ENCODE measurements around the gene TMEM109.

The TMEM109 gene

GRCh38 chr11:60878245-60879101, 35.5 kb upstream of the TMEM109 start:
- DNase-seq (ENCODE audit: low read depth in 2 of 3, low spot score in 2 of 3): no peak

DNA sequence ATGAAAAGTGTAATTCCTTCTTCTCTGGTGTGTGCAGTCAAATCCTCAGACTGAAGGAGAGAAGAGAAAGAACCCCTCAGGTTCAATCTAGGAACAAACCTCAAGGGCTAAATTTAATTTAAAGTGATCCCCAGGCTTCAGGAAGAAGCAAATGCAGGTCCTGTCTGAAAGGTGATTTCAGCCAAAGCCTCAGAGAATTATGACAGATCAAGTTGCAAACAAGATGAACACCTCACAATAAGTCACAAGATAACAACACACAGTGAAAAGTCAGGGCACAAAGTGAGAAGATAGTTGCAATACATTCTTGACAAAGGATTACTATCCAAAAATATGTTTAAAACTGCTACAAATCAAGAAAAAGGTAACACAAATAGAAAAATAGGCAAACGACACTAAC, 34.9 kb upstream of the TMEM109 start:
- no peak for DNase-seq (ENCODE audit: low read depth in 2 of 3, low spot score in 2 of 3)

DNA sequence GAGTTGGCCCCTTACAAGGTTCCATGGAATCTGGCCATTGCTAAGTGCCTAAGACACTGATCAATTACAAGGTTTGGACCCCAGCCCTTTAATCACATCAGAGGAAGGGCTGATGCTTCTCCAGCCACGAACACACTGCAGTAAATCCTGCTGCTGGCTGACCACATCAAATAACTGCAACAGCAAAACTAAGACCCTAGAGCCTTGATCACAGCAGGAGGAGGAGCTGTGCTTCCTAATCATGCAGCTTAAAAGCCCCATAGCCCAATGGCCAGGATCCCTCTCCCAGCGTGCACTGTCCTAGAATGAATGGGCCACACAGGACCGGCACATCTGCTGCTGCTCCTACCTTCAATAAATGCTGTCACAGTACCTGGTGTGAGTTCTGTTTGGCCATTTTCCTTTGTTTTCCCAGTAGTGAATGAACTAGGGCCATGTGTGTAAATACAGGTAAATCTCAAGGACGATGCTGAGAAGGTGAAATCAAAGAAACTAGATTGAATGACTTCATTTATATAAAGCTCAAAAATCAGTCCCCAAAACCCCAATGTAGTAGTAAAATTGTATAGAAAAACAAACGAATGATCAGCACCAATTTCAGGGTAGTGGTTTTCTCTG, 33.9 kb upstream of the TMEM109 start:
- no peak for DNase-seq (ENCODE audit: low read depth in 2 of 3, low spot score in 2 of 3)

GRCh38 chr11:60880643-60881282, 33.2 kb upstream of the TMEM109 start:
- no peak for DNase-seq (ENCODE audit: low read depth in 2 of 3, low spot score in 2 of 3)

DNA sequence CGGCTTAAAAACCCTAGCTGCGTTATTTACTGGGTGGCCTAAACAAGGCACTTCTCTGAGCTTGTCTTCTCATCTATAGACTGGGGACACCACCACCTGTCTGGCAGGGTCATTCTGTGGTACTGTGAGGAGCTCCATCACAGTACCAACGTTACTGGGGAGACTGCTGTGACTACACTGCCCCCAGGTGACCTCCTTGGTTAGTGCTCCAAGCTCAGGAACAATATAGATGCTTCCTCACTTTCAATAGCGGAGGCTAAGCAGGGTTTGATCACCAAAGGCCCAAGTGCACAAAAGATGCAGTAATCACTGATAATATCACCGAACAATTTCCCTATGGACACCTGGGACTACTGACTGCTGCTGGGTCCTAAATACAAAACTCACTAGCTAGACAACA, 26.4 kb upstream of the TMEM109 start:
- DNase-seq (ENCODE audit: low read depth in 2 of 3, low spot score in 2 of 3): no peak

GRCh38 chr11:60889869-60890311, 24.1 kb upstream of the TMEM109 start:
- DNase-seq (ENCODE audit: low read depth in 2 of 3, low spot score in 2 of 3): no peak

DNA sequence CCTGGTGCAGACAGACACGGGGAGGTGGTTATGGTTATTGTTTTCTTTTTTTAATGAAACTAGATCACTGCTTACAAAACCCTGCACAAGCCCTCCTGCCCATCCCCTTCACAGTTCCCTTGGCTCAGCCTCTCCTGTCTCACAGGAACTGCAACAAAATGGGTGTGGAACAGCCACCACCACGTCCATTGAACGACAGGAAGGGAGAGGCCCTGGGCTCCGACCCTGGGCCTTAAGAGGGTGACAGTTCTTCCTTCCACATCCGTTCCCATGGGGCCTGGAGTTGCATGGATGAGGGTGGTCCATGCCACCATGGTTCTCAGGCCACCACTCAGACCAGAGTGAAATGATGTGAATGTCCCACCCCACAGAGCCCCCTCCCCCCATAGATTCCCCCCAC, 23.3 kb upstream of the TMEM109 start:
- DNase-seq (ENCODE audit: low read depth in 2 of 3, low spot score in 2 of 3): no peak

GRCh38 chr11:60891103-60891741, 22.7 kb upstream of the TMEM109 start:
- DNase-seq (ENCODE audit: low read depth in 2 of 3, low spot score in 2 of 3): no peak

DNA sequence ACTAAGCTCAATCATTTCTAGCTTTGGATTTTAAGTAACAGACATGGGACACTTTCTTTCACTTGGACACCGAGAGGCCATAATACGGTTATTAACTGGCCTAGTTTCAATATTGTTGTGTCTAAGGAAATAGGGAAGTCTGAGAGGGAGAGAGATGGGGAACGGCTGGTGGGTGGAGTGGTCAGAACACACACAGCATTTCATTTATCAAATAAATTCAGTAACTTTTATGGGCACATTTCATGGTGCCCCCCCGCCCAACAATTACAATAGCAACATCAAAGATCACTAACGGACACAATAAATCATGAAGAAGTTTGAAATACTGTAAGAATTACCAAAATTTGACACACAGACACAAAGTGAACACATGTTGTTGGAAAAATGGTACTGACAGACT, 18.3 kb upstream of the TMEM109 start:
- DNase-seq (ENCODE audit: low read depth in 2 of 3, low spot score in 2 of 3): no peak

DNA sequence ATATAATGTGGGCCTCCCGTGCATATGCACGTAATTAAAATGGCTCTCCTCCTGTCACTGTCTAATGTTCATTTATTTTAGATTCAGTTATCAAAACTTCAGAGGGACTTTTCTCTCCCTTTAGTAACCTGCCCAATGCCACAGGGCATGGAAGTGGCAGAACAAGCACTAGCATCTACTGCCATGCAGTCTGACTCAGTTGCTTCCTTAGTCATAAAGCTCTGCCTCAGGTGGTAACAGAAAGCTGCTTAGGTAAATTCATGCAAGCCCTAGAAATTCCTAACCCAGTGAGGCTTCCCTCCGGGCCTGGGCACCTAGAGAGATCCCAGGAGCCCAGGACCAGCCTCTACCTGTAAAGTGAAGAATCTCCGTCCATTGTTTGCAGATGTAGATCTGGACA, 16.5 kb upstream of the TMEM109 start:
- DNase-seq (ENCODE audit: low read depth in 2 of 3, low spot score in 2 of 3): no peak

GRCh38 chr11:60899046-60899936, 14.7 kb upstream of the TMEM109 start:
- no peak for DNase-seq (ENCODE audit: low read depth in 2 of 3, low spot score in 2 of 3)

DNA sequence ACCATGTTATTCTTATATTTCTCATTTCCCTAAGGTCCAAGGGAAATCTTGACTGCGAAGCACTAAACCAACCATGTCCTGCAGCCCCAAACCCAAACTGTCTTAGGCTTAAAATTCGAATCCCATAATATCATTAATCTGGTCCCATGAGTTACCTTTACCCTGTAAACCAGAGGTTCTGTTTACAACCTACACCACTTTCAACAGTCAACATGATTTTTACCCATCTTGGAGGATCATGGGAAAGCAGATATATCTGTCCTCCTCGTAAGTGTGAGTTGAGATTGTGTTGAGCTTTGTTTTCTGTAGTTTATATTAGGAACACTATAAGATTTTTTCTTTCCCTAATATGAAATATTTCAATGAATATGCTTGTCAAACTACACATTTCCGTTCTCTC, 14.0 kb upstream of the TMEM109 start:
- DNase-seq (ENCODE audit: low read depth in 2 of 3, low spot score in 2 of 3): no peak

- DNase-seq (ENCODE audit: low read depth in 2 of 3, low spot score in 2 of 3): no peak
These were observed 13.1 kb upstream of the TMEM109 start for GRCh38 chr11:60900673-60901404.

GRCh38 chr11:60902625-60903024, 11.3 kb upstream of the TMEM109 start:
- DNase-seq (ENCODE audit: low read depth in 2 of 3, low spot score in 2 of 3): no peak

DNA sequence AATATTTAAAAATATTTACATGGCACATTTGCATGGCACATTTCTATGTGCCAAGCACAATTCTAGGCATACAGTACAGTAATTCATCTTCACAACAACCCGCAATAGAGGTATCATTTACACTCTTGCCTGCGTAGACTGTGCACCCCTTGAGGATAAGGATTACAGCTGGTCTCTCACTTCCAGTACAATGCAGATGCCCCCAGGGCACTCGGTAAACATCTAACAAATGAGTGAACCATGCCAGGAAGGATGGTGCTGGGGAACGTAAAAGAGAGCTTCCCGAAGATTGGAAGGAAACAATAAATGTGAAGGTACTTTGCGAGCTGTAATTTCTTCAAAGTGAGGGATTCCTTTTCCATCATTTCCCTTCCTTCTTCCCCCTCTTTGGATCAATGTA, 8.9 kb upstream of the TMEM109 start:
- no peak for DNase-seq (ENCODE audit: low read depth in 2 of 3, low spot score in 2 of 3)

GRCh38 chr11:60905551-60906113, 8.3 kb upstream of the TMEM109 start:
- DNase-seq (ENCODE audit: low read depth in 2 of 3, low spot score in 2 of 3): no peak

GRCh38 chr11:60906132-60906972, 7.6 kb upstream of the TMEM109 start, which contains the start of gene PRPF19:
TSS of gene PRPF19 (minus strand) at chr11:60906585. CDS start at chr11:60906382, 203 bp downstream.
- DNase-seq (ENCODE audit: low read depth in 2 of 3, low spot score in 2 of 3): peak; percentile 95 to 98 (median 97)

- DNase-seq (ENCODE audit: low read depth in 2 of 3, low spot score in 2 of 3): no peak
These were observed 5.2 kb upstream of the TMEM109 start for GRCh38 chr11:60908803-60909202.
